GM21526 (cell line): ENCODE measurements around the gene LSS.

ENCODE experiments used
- ATAC-seq: cut with Tn5 transposase; IDR thresholded peaks from one replicate; pipeline ENCODE4 v1.9.1; 2021; ENCODE audit warnings: moderate library complexity; ENCODE audit not compliant: unreplicated experiment, low FRiP score

Gene LSS

GRCh38 chr21:46219591-46220239 is 8.9 kb downstream of the LSS start:
- no peak for ATAC-seq

DNA sequence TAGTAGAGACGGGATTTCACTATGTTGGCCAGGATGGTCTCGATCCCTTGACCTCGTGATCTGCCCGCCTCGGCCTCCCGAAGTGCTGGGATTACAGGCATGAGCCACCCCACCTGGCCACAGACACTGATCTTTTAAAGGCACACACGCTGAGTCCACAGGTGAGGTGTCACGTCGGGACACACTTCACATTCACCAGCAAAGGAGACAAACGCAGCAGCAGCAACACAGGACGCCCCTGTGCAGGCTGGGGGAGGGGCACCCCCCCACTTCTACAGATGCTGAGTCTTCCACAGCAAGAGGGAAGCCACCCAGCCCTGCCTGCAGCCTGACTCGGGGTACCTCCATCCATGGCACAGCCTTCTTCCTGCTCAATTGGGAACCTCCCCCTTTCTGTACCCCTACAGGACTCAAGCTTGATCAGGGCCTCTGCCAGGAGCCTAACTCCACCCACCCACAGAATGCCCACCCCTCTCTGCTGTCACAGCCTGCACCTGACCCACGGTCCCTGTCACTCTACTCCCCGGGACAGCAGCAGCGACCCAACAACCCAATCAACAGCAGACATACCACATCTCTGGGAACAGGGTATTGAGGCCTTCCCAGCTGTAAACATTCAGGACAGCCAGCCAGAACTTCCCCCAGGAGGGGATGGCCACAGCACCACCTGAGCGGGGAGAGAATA is 9.5 kb downstream of the LSS start:
- ATAC-seq = no peak

DNA sequence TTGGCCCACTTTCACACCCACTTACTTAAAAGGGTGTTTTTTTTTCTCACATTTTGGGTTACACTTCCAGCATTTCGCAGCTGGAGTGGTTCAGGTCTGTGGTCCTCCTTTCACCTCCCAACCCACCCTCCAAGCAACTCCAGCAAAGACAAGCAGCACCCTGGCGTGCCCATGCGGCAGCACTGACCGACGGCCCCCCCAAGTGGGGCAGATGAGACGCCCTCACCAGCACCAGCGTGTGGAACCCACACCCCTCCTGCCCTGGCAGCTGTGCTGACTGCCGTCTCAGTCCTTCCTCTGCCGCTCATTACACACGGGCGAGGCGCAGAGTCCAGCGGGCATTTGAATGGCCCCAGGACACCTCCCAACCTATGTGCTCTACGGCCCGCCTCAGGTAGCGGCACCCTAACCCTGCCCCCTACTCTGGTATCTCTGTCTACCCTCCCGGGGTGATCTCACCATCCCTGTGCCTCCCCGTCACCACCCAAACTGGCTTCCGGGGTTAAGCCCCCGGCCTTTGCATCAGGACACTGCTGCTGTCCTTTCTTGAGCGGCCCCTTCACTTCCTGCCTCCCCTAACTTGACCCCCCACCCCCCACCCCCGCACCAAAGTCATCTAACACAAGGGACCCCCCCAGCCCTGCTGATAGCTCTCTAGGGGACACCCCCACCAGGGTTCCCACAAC is 10.9 kb downstream of the LSS start:
- no peak for ATAC-seq

DNA sequence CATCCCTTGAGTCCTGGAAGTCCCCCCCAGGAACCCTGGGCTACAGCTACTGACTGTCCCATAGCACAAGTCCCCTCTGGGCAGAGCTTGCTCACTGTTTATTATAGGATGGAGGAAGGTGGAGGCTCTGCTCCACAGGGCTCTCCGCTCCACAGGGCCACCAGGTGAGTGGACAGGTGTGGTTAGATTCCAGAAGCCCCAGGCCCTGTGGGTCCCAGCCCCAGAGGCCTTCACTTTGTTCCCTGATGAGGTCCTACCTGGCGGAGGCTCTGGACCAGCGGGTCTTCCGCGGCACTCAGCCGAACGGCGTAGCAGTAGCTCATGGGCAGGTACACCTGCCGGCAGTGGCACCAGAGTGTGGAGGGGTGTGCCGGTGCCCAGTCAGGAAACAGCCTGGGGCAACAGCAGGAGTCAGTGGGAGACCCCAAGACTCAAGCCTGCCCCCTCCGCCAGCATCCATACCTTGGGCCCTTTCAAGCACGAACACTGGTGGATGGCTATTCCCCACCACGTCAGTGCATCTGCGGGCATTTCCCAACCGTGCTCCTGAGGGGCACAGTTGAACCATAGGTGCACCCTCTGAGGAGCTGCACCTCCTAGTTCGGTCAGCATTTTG is 12.3 kb downstream of the LSS start:
- ATAC-seq = no peak

DNA sequence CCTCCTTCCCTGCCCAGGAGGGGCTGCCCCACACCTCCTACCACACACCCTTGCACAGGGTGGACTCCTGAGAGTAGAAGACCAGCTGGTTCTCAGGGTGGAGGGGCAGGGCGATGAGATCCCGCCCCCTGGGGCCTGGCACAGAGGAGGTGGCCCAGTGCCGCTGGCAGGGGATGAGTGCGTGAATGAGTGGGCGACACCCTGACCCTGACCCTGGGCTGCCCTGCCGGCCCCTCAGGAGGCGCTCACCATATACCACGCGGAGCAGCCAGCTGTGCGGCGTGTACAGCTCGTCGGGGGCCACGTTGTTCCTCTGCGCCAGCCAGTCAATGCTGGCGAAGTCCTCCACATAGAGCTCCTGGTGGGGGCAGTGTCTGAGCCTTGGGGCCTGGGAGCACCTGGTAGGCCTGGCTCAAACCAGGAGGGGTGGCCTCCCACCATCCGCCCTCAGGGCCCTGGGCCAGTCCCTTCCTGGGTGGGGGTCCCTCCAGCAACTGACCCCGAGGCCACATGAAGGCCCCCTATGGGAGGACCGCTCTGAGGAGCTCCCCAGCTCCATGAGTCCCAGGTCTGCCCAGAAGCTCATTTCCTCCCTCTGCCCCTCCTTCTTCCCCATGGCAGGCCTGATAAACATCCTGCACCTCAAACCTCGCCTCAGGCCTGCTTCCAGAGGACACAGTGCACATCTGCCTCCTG is 13.0 kb downstream of the LSS start:
- ATAC-seq = no peak

GRCh38 chr21:46214478-46215340 is 13.9 kb downstream of the LSS start:
- no peak for ATAC-seq

DNA sequence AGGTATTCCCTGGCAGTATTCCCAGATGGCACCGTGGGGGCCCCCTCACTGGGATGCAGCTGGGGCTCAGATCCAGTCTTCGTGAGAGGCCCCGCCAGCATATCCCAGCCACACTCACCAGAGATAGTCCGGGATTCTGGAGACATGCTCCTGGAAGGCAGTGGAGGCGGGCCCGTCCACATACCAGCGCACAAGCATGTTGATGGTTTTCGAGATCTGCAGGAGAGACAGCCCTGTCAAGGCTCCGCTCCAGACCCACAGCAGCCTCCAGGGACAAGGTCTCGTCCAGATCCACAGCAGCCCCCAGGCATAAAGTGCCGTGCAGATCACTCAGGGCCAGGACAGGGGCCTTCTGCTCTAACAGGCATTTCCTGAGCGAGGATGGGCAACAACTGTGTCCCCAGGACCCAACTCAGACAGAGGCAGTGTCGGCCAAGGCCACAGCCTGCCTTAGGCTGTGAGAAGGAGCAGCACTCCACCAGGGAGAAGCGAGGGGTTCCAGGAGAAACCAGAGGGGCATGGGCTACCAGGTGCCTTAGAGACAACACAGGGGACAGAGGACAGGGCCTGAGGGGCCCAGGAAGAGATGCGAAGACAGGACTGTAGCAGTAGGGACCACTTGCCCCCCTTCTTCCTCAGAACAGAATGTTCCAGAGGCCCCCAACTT is 14.8 kb downstream of the LSS start:
- ATAC-seq = no peak

GRCh38 chr21:46212721-46213484 is 15.7 kb downstream of the LSS start:
- no peak for ATAC-seq

DNA sequence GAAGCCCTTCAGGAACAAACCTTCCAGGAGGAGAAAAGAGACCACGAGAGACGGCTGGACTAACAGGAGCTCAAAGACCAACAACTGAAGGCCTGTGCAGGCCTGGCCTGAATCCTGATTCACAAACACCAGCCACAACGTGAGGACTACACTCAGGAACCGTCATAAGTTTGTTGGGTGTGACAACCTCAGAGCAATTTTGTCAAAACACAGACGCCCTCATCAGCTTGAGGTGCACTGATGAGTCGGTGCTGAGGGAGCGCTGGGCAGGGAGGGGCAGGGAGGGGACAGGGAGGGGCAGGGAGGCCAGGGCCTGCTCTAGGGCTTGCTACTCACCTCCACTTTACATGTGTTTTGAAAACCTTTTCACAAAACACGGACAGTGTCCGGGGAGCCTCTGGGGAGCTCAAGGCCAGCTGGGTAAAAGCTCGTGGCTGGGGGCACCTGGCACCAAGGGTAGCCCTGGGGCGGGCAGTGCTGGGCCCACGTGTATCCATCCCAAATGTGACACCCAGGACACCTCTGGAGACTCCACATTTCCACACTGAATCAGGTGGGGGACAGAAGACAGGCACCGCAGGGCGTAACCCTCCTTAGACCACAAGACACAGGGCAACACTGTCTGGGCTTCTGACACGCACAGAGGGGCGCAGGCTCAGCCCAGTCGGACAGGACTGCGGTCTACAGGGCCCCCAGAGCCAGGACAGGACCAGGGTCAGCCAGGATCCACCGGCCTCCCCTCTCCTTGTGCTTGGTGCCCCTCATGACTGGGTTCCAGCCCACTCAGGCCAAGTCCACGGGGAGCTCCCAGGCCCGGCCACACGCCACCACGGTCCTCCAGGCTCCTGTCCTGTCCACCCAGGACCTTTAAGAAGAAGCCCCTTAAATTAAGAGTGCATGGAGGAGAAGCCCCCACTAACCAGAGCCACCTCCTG is 16.5 kb downstream of the LSS start:
- no peak for ATAC-seq

GRCh38 chr21:46211376-46211775 is 17.2 kb downstream of the LSS start:
- no peak for ATAC-seq

GRCh38 chr21:46210378-46211136 is 18.0 kb downstream of the LSS start:
- ATAC-seq = no peak

GRCh38 chr21:46208761-46209721 is 19.5 kb downstream of the LSS start:
- no peak for ATAC-seq

GRCh38 chr21:46207920-46208591 is 20.5 kb downstream of the LSS start:
- ATAC-seq = no peak

DNA sequence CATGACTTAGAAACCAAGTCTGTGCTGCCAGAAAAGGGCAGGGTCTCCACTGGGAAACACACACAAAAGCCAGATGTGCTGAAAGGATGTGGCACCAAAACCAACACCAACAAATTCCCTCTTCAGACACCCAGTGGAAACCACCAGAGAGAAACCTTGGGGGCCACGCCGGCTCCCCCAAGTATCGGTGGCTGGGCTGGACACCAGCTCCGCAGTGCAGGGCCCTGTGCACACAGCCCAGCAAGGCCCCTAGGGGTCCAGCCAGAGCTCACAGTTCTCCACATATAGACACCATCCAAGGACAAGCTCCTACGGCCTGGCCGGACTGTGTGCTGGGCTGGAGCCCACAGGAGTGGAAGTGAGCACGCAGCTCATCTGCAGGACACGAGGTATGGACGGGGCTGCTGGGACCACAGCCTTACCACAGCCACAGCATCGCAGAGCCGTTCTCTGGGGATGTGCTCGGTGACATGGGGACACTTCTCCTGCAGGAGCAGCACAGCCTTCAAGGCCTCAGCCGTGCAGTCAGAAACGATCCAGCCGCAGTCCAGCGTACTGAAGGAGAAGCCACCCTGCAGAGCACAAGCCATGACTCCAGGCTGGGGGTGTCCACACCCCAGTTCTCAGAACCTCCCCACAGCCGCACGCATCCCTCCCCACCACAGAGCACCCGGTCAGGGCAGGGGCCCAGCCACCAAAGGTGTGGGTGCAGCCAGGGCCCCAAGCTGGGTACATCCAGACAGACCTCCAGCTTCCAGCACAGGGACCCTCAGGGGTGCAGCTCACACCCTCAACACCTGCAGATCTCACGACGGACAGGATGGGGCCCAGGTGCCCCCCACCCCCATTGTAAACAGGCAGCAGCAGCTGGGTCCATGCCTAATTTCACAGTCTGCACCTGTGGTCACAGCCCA is 21.3 kb downstream of the LSS start:
- no peak for ATAC-seq
